T follicular helper cell (primary cell): ENCODE measurements around the gene PARD3.
"Not testable (repeated sequence)": the region's sequence is repeated elsewhere in the genome, so short reads cannot be mapped to it uniquely, and the experiment has no call there.

Experiments
- DNase-seq: peaks from one replicate; pipeline ENCODE4 v3.0.0-alpha.2; 2020; ENCODE audit warnings: low read depth

Gene PARD3

DNA sequence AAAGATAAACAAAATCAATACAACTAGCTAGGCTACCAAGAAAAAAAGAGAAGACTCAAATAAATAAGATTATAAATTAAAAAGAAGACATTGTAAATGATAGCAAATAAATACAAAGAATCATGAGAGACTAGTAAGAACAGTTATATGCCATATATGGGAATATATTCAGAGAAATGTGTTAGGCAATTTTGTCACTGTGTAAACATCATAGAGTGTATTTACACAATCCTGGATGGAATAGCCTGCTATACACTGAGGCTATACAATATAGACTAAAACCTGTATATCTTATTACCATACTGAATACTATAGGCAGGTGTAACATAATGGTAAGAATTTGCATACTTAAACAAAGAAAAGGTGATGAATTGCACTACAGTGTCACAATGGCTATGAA, 717.4 kb downstream of the PARD3 start:
- DNase-seq, result no peak

DNA sequence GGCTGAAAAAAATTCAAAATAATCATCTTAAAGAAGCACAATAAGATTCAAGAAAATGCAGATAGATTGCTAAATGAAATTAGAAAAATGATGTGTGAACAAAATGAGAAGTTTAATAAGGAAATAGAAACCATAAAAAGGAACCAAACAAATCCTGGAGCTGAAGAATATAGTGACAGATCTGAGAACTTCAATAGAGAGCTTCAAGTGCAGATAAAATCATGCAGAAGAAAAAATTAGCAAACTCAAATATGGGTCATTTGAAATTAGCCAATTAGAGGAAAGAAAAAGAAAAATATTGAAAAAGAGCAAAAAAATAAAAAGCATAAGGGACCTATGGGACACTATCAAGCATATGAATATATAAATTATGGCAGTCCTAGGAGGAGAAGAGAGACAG, 720.1 kb downstream of the PARD3 start:
- DNase-seq, result no peak

DNA sequence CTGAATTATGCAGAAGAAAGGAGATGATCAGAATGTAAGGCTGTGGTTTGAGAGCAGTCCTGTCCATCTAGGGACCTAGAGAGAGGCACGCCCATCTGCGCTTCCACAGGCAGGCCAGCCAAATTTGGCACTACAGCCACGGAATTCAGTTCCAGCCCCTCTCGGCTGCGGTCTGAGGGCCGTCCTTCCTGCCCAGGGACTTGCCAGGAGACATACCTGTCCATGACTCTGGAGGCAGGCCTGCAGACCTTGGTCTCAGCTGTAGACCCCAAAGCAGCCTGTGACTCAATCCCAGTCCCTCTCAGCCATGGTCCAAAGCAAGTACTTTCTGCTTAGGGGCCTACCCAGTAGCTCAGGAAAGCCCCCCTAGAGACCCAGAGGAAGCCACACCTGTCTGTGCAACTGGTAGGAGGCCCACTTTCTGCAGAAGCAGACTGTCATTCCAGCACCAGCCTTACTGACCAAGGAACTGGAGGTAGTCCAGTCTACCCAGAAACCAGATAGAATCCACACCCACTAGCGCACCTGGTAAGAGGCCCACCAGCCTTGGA, 720.9 kb downstream of the PARD3 start:
- no peak for DNase-seq

DNA sequence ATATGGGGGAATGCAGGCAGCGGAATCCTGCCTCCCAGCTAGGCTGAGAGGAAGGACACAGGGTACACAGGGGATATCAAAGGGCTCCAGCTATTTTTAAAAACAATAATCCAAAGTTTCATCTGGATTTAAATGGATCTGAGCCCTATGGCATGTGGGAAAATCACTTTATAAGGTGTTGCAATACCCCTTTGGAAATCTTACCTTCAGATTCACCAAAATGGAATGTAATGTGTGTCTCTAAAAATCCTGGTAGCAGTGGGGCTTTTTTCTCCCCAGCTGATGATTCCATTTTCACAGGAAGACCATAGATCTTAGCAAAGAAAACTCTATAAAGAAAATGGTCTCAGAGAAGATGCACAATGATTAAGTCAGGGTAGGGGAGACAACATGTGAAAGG, 722.2 kb downstream of the PARD3 start:
- no peak for DNase-seq

DNA sequence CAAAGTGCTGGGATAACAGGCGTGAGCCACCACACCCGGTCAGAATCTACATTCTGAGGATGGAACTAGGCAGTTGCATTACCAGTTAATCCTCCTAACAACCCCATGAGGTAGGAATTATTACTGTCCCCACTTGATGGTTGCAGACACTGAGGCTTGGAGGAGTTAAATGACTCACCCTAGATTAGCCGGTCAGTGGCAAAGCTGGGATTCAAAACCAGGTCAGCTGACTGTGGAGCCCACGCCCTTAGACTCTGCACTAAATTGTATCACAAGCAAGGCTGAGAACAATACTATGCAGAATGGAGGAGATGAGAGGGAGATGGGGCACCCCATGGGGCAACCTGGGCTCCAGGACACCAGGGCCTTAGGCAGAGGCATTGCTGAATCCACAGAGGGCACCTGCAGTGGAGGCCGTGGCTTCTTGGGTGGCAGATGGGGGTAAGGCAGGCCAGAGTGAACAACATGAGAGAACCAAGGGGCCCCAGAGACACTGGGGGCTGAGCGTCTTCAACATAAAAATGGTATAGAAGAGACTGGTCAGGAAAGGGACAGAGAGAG, 723.4 kb downstream of the PARD3 start:
- DNase-seq, result no peak

DNA sequence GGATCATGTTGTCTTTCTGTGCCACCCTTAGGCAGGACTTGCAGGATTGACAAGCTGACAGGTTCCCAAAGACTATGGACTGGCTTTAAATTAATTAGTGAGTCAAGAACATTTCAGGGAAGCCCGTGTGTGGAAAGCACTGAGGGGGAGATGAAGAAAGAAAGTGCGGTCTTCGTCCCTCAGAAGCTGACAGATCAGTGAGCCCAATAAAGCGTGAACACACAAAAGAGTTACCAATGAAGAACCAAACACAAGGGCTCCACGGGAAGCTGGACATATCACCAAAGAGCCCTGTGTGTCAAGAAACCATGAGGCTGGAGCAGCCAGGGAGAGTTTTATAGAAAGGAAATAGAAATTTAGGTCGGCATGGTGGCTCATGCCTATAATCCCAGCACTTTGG, 725.8 kb downstream of the PARD3 start:
- no peak for DNase-seq

DNA sequence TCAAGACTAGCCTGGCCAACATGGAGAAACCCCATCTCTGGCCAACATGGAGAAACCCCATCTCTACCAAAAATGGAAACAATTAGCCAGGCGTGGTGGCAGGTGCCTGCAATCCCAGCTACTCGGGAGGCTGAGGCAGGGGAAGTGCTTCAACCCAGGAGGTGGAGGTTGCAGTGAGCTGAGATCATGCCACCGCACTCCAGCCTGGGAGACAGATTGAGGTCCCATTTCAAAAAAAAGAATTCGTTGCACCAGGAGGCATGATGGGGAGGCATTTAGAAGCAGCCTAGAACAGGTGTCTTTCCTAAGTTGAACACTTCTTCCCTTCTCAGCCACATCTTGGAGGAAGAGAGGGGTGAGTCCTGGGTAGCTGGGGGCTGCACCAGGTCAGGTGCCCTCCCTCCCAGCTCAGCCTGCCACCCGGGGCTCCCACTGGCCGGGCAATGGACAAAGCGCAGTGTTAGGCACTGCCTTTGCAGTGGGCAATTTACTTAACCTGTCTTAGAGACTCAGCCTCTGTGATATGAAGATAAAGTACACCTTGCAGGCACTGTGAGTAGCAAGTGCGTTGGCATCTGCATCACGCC, 726.8 kb downstream of the PARD3 start:
- no peak for DNase-seq

DNA sequence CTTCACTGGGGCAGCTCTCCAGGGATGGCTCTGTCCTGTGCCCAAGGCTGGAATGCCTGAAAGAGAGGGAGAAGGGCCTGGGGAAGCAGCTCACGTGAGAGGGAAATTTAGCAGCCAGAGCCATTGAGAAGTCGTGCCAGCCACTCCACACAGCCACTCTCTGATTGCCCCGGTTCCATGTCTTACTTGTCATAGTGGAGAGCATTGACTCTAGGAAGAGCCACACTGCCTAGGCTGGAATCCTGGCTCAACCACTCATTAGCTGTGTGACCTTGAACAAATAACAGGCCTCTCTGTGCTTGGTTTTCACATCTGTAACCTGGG, 728.0 kb downstream of the PARD3 start:
- no peak for DNase-seq

DNA sequence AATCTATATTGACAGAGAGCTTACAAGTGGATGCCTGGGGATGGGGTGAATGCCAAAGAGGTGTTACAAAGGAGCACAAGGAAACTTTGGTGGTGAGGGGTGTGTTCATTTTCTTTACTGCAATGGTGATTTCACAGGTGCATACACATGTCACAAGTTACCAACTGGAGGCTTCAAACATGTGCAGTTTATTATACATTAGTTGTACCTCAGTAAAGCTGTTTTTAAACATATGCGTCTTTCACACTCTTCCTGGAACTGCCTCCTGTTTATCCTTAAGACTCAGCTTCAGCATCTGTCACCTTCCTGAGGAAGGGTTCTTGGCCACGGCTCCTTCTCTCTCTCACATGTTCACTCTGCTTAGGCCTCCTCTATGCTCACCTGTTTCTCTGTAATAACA, 731.5 kb downstream of the PARD3 start:
- no peak for DNase-seq

DNA sequence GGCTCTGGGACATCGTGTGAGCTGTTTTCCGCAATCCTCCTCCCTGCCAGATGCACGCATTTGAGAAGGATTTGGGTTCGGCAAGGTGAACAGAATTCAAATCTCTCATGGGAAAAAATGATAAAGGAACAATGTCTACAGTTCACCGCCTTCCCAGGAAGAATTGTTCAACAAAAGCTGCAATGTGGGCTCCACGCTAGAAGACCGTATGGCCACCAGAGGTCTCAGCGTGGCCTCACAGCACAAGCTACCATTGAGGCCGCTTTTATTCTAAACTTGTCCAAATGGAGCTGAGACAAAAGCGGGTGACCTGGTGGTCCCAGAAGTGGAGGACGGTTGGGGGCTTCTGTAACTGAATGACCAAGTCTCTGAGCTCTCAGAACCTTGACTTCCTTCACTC, 733.1 kb downstream of the PARD3 start:
- DNase-seq, result no peak

DNA sequence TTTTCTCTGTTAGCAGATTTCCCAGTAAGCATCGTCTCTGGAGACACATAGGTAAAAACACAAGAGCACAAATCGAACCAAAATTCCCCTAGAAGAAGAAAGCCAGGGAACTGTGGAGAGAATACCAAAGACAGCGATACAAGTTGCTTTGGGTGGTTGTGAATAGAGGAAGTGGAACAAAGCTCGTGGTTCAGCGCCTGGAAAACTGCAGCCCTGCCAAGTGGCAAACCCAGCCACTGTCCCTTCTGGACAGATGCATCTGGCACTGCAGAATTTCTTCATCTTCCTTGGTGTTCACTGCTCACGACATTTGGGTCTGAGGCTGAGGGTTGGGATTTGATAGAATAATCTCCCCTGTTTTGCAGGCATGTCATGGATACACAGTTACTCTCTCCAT, 733.8 kb downstream of the PARD3 start:
- DNase-seq, result no peak

DNA sequence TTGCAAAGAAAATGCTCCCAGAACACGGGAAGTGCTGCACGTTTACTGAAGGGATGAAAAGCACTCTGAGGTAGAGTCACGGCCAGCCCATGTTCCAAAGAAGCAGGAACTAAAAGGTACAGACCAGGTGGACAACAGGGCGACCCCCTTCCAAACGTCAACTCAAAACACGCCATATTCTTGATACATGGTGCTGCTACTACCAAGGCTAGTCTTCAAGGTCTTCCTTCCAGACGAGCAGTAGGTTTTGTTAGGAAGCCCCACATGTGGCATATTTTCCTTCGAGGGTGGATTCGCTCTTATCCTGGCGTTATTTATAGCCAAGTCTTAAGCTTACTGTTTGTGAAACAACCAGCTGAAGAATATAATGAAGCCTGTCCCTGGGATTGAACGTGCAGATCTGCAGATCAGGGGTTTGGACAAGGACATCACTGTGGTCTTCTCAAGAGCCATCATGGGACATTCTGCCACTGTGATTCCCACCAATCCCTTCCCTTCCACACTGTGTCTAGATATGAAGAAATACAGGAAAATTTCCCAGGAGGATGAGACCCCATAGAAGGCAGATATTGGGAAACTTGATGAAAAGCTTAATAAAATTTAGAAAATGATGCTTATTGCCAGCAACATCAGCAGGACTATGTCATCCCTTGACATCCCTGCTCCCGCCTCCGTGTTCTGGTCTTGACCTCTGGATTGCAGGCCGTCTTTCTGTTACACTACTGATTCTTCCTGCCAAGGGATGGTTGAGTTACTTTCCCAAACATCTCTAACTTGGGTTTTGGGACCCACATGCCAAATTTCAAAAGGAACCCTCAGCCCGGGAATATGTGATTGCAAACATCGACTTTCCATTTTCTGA, 734.4 kb downstream of the PARD3 start:
- DNase-seq, result no peak

DNA sequence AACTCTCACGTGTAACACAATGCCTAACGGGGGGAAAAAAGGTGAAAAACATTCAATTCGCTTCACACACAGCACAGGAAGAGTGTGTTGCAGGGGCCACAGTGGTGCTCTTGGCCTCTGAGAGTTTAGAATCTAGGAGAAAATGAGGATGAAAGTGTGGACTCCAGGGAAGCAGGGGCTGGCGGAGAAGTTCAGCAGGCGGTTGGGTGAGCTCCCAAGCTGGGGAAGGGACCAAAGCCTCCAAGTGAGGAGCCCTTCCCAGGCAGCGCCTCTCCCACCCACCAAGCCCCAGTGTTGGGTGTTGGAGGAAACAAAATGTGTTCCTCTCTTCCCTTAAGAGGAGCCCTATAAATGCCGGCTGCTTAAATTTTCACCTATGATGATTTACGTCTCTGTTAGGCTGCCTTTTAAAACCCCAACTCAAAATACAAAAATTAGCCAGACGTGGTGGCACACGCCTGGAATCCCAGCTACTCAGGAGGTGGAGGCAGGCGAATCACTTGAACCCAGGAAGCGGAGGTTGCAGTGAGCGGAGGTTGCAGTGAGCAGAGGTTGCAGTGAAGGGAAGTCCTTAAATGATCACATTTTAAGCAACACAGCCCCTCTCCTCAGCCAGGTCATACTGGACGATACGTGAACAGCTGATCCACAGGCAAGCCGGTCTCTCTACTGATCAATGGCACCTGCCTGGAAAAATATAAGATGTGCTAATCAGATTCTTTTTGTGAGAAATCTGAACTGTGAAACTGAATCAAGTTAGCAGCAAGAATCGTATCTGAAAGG, 735.2 kb downstream of the PARD3 start:
- DNase-seq, result no peak

DNA sequence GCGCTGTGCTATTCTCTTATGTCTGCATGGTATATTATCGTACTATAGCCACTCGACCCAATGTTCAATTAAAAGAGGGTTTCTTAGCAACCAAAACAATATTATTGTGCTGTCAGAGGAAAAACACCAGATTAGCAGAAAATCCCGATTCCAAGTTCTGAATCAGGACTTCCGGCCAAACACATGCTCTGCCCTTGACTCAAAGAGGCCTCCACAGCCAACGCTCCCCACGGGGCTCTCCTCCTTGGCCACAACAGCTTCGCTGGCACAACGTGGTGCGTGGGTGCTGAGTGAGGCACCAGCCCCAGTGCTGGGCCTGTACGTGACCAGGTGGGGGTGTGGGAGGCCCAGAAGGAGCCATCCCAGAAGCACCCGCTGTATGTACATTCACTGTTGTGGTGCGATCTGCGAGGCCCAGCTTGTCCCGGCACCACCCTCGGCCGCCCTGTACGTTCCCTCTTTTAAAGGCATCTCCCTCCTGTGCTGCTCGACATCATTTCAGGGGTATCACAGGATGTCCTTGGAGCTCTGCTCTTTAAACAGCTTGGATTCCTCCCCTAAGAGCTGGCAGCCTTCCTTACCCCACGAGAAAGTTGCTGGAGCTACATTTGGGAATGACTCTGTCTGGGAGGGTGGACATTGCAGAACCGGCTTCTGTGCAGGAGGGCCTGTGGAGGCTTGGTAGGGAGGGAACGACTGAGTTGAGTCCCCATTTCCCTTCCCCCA, 736.2 kb downstream of the PARD3 start:
- no peak for DNase-seq

DNA sequence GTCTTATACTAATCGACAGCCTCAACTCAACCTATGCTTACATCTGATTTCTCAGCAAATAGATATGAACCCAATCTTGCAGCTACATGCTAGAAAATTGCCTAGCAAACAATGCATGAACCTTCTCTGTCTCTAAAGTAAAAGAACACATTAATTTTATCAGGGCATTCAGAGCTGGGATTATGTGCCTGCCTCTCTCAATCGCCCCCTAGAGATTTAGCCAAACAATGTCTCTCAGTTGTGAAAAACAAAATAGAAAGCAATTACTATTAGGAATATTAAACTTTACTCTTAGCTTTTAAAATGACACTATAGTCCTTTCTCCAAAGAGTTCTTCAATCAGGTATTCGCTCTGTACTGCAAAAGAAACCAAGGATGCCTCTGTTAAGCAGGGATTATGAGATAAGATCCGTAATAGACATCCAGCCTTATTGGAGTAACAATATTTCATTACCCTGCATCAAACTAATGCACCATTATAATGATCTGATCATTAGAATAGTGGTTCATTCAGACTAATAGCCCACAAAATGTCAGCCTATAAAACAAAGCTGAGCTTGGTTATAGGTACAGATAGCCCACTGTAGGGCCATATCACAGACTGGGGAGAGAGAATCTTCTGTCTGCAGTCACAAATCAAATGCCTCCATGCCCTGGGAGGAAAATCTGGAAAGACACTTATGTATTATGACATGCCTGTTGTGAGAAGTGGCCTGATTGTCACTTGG, 736.9 kb downstream of the PARD3 start:
- no peak for DNase-seq

DNA sequence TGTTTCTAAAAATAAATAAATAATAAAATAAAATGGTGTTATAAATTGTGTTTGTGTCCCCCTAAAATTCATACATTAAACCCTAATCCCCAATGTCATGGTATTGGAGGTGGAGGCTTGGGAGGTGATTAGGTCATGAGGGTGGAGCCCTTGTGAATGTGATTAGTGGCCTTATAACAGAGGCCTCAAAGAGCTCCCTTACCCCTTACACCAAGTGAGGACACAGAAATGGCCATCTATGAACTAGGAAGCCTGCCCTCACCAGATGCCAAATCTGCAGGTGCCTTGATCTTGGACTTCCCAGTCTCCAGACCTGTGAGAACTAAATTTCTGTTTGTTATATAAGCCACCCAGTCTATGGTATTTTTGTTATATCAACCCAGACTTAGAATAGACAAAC, 738.7 kb downstream of the PARD3 start:
- DNase-seq, result no peak

DNA sequence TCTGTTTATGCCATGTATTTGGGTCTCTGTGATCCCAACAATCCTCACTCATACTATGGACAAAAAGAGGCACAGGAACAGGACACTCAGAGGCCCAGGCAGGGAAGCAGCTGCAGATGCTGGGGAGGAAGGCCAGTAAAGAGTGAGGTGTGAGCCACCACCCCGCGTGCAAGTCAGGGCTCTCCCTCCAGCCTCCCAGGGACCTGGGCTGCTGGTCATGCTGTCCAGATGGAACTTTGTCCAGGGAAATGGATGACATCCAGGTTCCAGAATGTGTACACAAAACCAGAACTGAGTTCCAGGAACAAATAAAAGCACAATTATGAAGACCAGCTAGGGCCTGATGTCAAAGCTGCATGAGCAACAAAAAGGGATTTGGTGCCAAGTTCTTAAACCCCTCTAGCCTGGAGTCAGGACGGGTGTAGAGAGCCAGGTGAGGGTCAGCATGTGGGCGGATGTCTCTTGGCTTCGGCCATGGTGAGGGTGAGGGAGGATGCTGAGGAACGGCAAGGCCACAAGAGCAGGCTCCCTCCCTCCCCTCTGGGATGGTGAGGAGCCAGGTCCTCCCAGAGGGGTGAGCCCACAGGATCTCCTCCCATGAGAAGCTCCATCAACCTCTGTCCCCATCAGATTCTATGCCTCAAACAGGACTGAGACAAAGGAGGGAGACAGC, 739.7 kb downstream of the PARD3 start:
- DNase-seq, result no peak

DNA sequence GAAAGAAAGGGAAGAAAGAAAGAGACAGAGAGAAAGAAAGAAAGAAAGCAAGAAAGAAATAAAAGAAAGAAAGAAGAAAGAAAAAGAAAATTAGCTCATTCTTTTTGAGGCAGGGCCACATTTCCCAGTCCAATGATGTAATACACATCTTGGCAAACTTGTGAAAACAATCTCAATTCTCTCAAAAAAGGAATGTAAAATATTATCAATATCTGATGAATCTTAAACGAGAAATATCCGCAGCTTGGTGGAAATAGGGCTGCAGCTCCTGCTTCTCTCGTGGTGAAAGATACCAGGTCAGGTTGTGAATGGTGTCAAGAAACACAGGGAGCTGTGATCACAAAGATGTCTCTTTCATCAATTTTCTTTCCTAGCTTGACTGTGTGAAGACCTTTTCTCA, 741.0 kb downstream of the PARD3 start:
- DNase-seq, result no peak

DNA sequence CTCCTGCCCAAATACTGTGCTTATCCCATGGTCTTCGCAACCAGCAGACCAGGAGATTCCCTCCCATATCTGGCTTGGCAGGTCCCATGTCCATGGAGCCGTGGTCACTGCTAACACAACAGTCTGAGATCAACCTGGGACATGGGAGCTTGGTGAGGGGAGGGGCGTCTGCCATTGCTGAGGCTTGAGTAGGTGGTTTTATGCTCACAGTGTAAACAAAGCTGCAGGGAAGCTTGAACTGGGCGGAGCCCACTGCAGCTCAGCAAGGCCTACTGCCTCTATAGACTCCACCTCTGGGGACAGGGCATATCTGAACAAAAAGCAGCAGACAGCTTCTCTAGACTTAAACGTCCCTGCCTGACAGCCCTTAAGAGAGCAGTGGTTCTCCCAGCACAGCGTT, 747.4 kb downstream of the PARD3 start:
- DNase-seq, result not testable (repeated sequence)

DNA sequence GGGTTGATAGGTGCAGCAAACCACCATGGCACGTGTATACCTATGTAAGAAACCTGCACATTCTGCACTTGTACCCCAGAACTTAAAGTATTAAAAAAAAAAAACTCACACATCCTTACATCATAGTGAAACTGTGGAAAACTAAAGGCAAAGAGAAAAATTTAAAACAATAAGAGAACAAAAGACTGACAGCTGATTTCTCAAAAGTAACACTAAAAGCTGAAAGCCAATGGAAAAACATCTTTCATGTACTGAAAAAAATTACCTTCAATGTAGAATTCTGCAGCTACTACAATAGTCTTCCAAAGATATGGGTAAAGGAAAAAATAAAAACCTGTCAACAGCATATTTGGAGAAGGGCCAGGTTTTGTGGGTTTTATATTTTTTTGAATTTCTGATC, 751.5 kb downstream of the PARD3 start:
- no peak for DNase-seq

DNA sequence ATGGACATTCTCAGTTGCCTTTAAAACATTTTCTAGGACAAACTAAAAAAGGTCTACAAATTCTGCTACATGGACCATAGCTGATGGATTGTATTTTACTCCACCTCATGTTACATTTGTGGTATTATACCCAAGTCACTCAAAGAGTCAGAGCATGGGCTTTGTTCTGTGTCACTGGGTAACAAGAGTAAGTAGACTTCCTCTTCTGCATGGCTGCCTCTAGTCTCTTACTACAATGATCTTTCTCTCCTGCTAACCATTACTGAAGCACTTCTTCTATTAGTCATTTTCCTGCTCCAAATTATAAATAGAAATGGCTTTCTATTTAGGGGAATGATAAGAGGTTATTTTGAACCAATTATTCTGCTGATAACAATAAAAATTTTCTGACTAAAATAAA, 753.3 kb downstream of the PARD3 start:
- no peak for DNase-seq
